ENCODE data around the gene C2. TPM values are rescaled to one million over a fixed set of nuclear protein-coding genes. Genes with fewer than 3 reads are reported as not detected.
A peak's percentile ranks its signal among the peaks of the same experiment; 100 is the strongest.

C2 gene
- total and polyA plus RNA-seq, 10 donors: 17.2 to 173 (median 69.5) TPM

DNA sequence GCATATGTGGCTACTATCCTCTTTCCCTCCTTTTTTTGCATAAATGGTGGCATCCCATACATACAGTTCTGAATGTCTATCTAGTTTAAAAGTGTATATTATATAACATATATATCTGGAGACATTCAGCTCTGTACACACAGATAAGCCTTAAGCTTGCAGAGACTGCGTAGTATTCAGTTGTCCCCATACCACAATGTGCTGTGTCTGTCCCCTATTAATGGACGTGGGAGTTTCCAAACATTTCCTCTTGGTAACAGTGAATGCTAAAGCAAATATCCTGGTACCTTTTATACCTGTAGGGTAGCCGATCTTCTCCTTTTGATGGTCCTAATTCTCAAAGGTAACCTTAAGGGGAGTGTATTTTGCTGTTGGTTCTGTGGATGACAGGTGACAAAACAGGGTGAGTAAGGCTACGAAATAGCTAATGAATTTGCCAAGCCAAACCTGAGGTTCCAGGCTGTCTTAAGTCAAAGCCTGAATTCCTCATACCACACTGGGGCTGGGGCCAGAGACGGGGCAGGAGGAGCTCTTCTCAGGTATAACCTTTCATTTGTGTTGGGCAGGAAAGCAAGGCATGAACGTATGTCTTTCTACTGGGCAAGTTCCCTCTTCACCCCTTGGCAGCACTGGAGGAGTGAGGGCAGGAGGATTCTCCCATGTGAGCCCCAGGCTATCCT, 7.8 kb upstream of the C2 start:
- intact Hi-C loops (cut with DNase I; ENCODE audit: low total_unique reads): no loop called here
- no peak overlapping the region for H3K27ac ChIP-seq
- 82 to 88% (median 85%) methylated on average over 6 of the region's 6 CpGs for WGBS, 5 donors

DNA sequence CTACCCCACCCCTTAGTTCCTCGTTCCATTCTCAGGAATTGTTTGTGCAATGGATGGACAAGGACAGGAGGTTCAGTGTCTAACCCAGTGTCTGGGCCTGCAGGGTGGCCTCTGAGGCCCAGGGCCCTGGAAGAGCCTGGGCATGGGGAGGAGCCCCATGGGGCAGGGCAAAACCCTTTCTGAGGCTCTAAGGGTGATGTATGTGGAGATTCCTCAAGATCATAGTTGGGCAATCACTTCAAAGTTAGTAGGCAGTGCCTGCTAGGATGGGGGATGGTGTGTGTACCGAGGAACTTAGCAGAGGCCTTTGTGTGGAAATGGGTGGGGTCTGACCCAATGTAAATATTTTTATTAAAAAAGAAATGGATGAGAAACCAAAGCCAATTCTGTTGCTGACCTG, 6.7 kb upstream of the C2 start:
- Histone ChIP-seq H3K27me3 (replicated peaks in 1 of 7) (no peaks in the 10 kb centered on the region), H3K27ac (no peak overlapping the region), H3K4me1 (no peaks in the 10 kb centered on the region), H3K36me3 (no peaks in the 10 kb centered on the region), H3K9me3 (no peaks in the 10 kb centered on the region), H3K4me3 (no peak overlapping the region)
- TF ChIP-seq, protein P1, sequence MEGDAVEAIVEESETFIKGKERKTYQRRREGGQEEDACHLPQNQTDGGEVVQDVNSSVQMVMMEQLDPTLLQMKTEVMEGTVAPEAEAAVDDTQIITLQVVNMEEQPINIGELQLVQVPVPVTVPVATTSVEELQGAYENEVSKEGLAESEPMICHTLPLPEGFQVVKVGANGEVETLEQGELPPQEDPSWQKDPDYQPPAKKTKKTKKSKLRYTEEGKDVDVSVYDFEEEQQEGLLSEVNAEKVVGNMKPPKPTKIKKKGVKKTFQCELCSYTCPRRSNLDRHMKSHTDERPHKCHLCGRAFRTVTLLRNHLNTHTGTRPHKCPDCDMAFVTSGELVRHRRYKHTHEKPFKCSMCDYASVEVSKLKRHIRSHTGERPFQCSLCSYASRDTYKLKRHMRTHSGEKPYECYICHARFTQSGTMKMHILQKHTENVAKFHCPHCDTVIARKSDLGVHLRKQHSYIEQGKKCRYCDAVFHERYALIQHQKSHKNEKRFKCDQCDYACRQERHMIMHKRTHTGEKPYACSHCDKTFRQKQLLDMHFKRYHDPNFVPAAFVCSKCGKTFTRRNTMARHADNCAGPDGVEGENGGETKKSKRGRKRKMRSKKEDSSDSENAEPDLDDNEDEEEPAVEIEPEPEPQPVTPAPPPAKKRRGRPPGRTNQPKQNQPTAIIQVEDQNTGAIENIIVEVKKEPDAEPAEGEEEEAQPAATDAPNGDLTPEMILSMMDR (IDR thresholded peaks at IDR 0.05 in 8 of 11, conservative IDR thresholded peaks at IDR 0.05 in 3 of 11): no peak
- TF ChIP-seq POLR2AphosphoS5 (IDR thresholded peaks at IDR 0.05) (no peak), POLR2A (IDR thresholded peaks at IDR 0.05) (no peak)
- no peak for DNase-seq
- WGBS, 5 donors: 44 to 82% (median 73%) methylated on average over 2 of the region's 2 CpGs
- intact Hi-C loops (cut with DNase I; ENCODE audit: low total_unique reads): no loop called here

More for the DNA sequence above, 7.8 kb upstream of the C2 start:
- no peaks in the 10 kb centered on the region for H3K36me3 ChIP-seq
- H3K4me1 ChIP-seq: no peaks in the 10 kb centered on the region
- DNase-seq: peak; percentile 1
- no peaks in the 10 kb centered on the region for H3K27me3 ChIP-seq (replicated peaks in 1 of 7)
- H3K4me3 ChIP-seq: no peak overlapping the region
- H3K9me3 ChIP-seq: no peaks in the 10 kb centered on the region
- TF ChIP-seq POLR2A (IDR thresholded peaks at IDR 0.05) (no peak), POLR2AphosphoS5 (IDR thresholded peaks at IDR 0.05) (no peak)
- TF ChIP-seq, protein P1 (IDR thresholded peaks at IDR 0.05 in 8 of 11, conservative IDR thresholded peaks at IDR 0.05 in 3 of 11): no peak

DNA sequence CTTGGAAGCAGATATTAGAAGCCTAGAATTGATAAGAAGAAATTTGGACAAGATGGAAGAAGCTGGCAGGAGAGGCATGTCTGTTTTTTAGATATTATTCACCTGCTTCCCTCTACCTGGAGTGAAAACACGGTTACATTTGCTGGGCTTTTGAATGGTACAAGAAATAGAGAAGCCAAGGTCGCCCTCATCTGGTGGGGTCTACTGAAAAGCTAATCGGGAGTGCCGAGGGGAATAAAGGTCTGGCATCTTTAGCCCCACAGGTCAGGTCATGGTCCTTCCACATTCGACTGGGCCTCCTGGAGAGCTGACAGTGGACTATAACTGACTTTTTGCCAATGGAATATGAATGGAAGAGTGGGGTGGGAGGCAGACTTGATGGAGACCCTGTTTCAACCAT, 4.6 kb upstream of the C2 start:
- no peaks in the 10 kb centered on the region for H3K36me3 ChIP-seq
- TF ChIP-seq, protein P1 (IDR thresholded peaks at IDR 0.05 in 8 of 11, conservative IDR thresholded peaks at IDR 0.05 in 3 of 11): peak in 1 of 11 experiments; percentile 13
- TF ChIP-seq POLR2AphosphoS5 (IDR thresholded peaks at IDR 0.05): no peak
- intact Hi-C loops (cut with DNase I; ENCODE audit: low total_unique reads): no loop called here
- no peaks in the 10 kb centered on the region for H3K9me3 ChIP-seq
- no peak overlapping the region for H3K4me3 ChIP-seq
- 14 to 26% (median 22%) methylated on average over 5 of the region's 5 CpGs for WGBS, 5 donors
- H3K27ac ChIP-seq: no peak overlapping the region
- DNase-seq: peak; percentile 28
- no peaks in the 10 kb centered on the region for H3K27me3 ChIP-seq (replicated peaks in 1 of 7)
- H3K4me1 ChIP-seq: peaks cover 0 to 9% (median 0%) of the 10 kb centered on the region in 6 donors

DNA sequence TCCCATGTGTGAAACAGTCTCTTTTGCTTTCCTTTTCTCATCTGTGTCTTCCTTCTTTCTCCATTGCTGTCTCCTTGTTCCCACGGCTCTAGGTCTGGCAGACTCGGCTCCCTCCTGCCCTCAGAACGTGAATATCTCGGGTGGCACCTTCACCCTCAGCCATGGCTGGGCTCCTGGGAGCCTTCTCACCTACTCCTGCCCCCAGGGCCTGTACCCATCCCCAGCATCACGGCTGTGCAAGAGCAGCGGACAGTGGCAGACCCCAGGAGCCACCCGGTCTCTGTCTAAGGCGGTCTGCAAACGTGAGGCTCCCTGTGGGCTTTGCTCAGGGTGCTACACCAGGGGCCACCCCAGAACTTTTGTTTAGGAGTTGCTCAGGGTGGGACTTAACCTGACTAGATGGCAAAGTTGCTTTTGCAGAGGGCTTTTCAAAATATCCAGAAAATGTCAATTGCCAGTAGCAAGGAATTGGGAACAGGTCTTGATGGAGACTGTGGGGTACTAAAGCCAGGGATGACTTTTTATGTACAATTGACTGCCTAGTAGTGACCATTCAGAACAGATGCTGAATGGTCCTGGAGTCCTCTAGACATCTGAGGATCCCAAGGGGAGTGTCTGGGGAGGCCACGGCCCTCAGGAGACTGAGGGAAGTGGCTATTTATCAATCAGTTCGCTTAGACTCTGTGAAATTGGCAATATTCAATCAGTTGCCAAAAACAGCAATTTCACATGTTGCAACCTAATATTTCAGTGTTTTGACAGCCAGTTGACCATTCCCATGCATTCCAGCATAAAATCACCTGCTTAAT, 550 bp downstream of the C2 start:
- H3K4me3 ChIP-seq: peak overlapping the region; percentile 7 to 62 (median 27)
- H3K4me1 ChIP-seq: peaks cover 0 to 28% (median 0%) of the 10 kb centered on the region in 6 donors
- WGBS, 5 donors: 66 to 81% (median 73%) methylated on average over 11 of the region's 11 CpGs
- H3K27ac ChIP-seq: peak overlapping the region; percentile 13 to 79 (median 64)
- no peaks in the 10 kb centered on the region for H3K36me3 ChIP-seq
- no peaks in the 10 kb centered on the region for H3K9me3 ChIP-seq
- TF ChIP-seq, protein P1 (IDR thresholded peaks at IDR 0.05 in 8 of 11, conservative IDR thresholded peaks at IDR 0.05 in 3 of 11): no peak
- TF ChIP-seq POLR2AphosphoS5 (IDR thresholded peaks at IDR 0.05): no peak
- no peak for TF ChIP-seq POLR2A (IDR thresholded peaks at IDR 0.05)
- no peaks in the 10 kb centered on the region for H3K27me3 ChIP-seq (replicated peaks in 1 of 7)
- intact Hi-C loops (cut with DNase I; ENCODE audit: low total_unique reads): no loop called here
- DNase-seq: no peak
